ENCODE data around the gene MX2. TPM values are rescaled to one million over a fixed set of nuclear protein-coding genes. Genes with fewer than 3 reads are reported as not detected.

MX2 gene
- total RNA-seq, 2 experiments from 2014 or later = 9.2 to 10.3 TPM

DNA sequence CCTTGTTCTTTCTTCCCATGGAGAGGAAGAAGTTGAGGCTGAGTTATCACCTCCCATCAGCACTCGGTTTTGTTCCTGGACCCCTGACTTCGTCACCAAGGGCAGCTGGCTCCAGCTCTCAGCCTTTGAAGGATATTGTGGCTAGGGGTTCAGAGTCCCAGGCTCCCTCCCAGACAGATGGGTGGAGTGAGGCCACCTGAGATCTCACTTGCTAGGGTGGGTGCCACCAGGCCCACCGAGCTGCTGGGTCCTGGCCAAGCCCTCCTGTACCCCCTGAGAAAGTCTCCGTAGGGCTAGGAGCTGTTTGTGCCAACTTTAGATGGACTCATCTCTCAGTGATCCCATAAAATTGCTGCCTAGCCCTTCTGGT lies 6.9 kb downstream of the MX2 start:
- ChIA-PET POLR2A (interaction anchor here (0.7 to 1.8 kb wide), 5 partner anchors 8 to 200 kb away, joined by 3 to 7 read pairs (median 4); partner anchors contain the start of genes MX1 and MX2), CTCF (interaction anchor here (0.6 to 1.9 kb wide), 4 partner anchors 11 to 85 kb away, joined by 3 to 12 read pairs (median 3); partner anchors contain the start of gene MX1)
- Mint-ChIP-seq H3K36me3 (ENCODE audit: low read depth) (peaks cover 3% of the 10 kb centered on the region), H3K9me3 (no peaks in the 10 kb centered on the region), H3K4me3 (peak overlapping the region; percentile 70), H3K27me3 (no peaks in the 10 kb centered on the region), H3K27ac (peak overlapping the region; percentile 92), H3K4me1 (ENCODE audit: low read depth) (peaks cover 69% of the 10 kb centered on the region)
- TF ChIP-seq, protein P1, sequence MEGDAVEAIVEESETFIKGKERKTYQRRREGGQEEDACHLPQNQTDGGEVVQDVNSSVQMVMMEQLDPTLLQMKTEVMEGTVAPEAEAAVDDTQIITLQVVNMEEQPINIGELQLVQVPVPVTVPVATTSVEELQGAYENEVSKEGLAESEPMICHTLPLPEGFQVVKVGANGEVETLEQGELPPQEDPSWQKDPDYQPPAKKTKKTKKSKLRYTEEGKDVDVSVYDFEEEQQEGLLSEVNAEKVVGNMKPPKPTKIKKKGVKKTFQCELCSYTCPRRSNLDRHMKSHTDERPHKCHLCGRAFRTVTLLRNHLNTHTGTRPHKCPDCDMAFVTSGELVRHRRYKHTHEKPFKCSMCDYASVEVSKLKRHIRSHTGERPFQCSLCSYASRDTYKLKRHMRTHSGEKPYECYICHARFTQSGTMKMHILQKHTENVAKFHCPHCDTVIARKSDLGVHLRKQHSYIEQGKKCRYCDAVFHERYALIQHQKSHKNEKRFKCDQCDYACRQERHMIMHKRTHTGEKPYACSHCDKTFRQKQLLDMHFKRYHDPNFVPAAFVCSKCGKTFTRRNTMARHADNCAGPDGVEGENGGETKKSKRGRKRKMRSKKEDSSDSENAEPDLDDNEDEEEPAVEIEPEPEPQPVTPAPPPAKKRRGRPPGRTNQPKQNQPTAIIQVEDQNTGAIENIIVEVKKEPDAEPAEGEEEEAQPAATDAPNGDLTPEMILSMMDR (IDR thresholded peaks at IDR 0.05) = no peak
- no peak for DNase-seq
- ATAC-seq = no peak
- intact Hi-C loops (cut with micrococcal nuclease) = no loop called here

DNA sequence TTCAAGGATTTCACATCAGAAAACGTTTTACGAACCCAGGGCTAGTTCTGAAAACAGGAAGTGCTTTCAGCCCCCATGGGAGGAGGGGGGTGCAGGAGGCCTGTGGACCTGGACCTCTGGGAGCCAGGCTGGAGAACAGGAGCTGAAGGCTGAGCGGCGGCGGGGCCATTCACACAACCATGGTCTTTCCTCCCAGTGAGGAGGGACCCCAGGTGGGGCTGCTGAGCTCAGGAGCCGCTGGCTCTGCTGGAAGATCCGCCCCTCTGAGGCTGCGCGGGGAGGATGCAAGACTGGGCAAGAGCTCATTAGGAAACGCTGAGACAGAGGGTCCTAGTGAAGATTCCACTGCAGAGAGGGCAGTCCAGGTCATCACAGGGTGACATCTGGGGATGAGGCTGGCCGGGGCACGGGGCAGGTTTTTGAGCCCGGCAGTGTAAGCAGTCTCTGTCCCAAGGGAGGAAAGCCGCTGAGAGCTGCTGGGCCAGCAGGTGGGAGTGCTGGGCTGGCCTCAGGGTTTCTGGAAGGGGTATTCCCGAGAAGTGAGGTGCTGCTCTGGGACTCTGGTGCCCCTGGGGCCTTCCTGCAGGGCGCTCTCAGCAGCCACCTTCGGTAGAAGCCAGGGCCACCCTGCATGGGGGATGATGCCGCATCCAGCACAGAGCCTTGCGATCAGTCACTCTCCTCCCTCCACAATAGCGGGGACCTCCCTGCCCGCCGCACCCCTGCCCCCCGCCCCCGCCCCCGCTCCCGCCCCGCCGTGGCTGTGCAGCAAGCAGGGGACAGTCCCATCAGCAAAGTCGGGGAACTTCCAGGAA lies 7.5 kb downstream of the MX2 start:
- Mint-ChIP-seq H3K27me3 (no peaks in the 10 kb centered on the region), H3K36me3 (ENCODE audit: low read depth) (peaks cover 3% of the 10 kb centered on the region), H3K4me1 (ENCODE audit: low read depth) (peaks cover 65% of the 10 kb centered on the region), H3K4me3 (peak overlapping the region; percentile 70), H3K27ac (peak overlapping the region; percentile 92), H3K9me3 (no peaks in the 10 kb centered on the region)
- ChIA-PET CTCF (interaction anchor here (0.6 to 1.9 kb wide), 4 partner anchors 11 to 86 kb away, joined by 3 to 12 read pairs (median 3); partner anchors contain the start of gene MX1), POLR2A (interaction anchor here (0.7 to 1.8 kb wide), 6 partner anchors 8 to 200 kb away, joined by 3 to 7 read pairs (median 4); partner anchors contain the start of gene MX2)
- TF ChIP-seq, protein P1 (IDR thresholded peaks at IDR 0.05) = peak; percentile 11
- intact Hi-C loops (cut with micrococcal nuclease) = no loop called here
- ATAC-seq (peak; percentile 84), DNase-seq (peak; percentile 55)

DNA sequence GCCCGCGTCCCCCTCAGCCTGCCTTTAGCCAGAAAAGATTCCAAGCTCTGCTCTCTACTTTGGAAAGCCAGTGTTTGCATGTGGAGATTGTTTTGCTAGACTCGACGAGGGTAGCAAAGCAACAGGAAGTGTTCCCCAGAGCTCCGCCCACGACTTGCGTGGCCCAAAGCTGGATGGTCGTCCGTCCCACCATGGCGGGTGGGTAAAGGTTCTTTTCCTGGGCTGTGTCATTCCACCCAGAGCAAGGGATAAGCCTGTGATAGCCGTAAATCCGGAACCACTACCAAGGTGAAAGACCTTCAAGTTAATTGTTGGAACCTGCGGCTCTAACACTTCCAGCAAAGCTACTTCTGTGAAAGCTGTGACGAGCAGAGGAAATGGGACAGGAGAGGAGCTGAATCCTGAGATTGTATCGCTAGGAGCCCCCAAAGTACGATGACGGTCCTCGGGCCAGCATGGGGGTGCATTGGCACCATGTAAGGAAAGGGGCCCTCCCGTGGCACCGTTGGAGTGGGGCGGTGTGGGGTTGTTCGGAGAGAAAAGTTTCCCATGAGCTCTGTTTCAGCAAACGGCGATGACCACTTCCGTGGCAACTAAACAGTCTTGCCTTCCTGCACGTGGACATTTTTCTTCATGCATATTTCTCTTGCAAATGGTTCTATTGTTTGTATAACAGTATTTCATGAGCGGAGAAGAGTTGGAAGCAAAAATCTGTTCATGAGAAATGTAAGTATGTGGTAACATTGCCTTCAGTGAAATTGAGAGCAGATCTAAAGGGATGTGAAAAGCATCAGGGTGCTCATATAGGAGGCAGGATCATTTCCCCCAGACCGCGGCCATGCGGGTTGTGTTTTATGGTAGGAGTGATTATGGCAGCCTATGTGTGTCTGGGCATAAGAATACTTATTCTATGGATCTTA lies 8.4 kb downstream of the MX2 start:
- H3K36me3 Mint-ChIP-seq (ENCODE audit: low read depth) = peaks cover 4% of the 10 kb centered on the region
- peaks cover 63% of the 10 kb centered on the region for H3K4me1 Mint-ChIP-seq (ENCODE audit: low read depth)
- H3K27ac Mint-ChIP-seq = peak overlapping the region; percentile 92
- TF ChIP-seq, protein P1 (IDR thresholded peaks at IDR 0.05) = no peak
- intact Hi-C loops (cut with micrococcal nuclease) = no loop called here
- no peaks in the 10 kb centered on the region for H3K27me3 Mint-ChIP-seq
- DNase-seq (peak; percentile 64), ATAC-seq (peak; percentile 31)
- CTCF ChIA-PET = interaction anchor here (1.2 to 1.9 kb wide), 2 partner anchors 56 to 87 kb away, joined by 3 to 12 read pairs; partner anchors contain the start of gene MX1
- H3K4me3 Mint-ChIP-seq = peak overlapping the region; percentile 70
- H3K9me3 Mint-ChIP-seq = no peaks in the 10 kb centered on the region
- POLR2A ChIA-PET = interaction anchor here (0.7 to 1.8 kb wide), 6 partner anchors 9 to 201 kb away, joined by 3 to 7 read pairs (median 4); partner anchors contain the start of gene MX2

DNA sequence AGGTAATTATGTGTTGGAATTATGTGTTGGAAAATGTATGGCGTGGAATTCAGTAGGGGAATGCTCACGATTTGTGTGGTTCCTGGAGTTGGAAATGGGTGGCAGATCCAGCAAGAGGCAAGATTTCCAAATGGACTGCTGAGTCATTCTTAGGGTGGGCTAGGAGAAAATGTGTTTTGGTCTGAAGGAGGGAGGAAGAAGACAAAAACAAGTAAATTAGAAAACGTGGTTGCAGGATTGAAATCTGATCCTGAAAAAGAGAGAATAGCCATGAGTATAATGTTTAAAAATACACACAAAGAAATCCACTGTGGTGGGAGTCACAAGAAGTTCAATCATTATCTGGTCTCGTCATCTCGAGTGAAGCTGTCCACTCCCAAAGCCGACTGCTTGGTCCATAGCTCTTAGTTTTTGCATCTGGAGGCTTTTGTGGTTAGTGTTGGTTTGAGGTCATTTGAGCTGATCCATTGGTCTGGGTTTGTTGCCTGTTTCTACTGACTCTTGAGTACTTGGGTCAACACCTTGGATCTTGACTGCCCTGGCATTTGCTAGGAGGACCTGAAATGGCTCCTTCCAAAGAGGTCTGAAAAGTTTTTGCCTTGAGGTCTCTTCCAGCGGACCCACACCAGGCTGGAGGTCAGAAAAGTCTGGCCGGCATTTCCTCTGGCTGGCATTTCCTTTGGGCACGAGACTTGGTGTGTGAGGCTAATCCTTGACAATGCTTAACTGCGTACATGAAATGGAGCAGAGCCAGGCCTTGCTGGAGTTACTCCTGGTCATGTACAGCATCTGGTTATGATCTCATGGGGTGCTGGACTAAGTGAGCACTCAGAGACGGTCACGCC lies 9.2 kb downstream of the MX2 start:
- Mint-ChIP-seq H3K27ac (no peak overlapping the region), H3K4me1 (ENCODE audit: low read depth) (peaks cover 62% of the 10 kb centered on the region), H3K9me3 (no peaks in the 10 kb centered on the region), H3K4me3 (peak overlapping the region; percentile 5), H3K36me3 (ENCODE audit: low read depth) (peaks cover 2% of the 10 kb centered on the region), H3K27me3 (no peaks in the 10 kb centered on the region)
- DNase-seq (no peak), ATAC-seq (no peak)
- TF ChIP-seq, protein P1 (IDR thresholded peaks at IDR 0.05) = no peak
- ChIA-PET CTCF (interaction anchor here (1.7 to 2.6 kb wide), 2 partner anchors 40 to 88 kb away, joined by 5 to 10 read pairs; no protein-coding TSS in a partner anchor), POLR2A (no interaction called here)
- intact Hi-C loops (cut with micrococcal nuclease) = no loop called here
